ENCODE data around the gene DCDC1.

Gene DCDC1

DNA sequence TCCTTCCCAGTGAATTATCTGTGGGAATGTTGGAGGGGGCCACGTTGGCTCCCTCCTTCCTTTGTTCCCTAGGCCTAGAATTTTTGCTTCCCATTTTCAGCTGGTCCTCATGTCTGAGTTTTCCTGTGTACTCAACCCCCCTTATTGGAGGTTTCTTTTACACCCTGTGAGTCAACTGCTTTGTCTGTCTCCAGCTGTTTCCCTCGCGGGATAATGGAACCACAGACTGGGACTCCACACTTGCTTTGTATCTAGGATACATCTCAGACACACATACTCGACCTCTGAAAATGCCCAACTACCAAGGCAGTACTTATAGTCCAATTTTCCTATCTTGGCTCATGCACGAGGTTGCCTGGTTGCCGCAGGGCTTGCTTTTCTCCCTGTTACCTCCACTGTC is 430.7 kb downstream of the DCDC1 start:
- no peak for DNase-seq (ENCODE audit: low read depth in 2 of 2)
- no peak for TF ChIP-seq CTCF (IDR thresholded peaks at IDR 0.05; ENCODE audit: low read depth, low read length)
- H3K4me3 ChIP-seq (replicated peaks in 1 of 2; ENCODE audit: low read depth in 2 of 2, low read length in 2 of 2): no peak overlapping the region

GRCh38 chr11:30938171-30938570 is 431.4 kb downstream of the DCDC1 start:
- DNase-seq (ENCODE audit: low read depth in 2 of 2): no peak
- H3K4me3 ChIP-seq (replicated peaks in 1 of 2; ENCODE audit: low read depth in 2 of 2, low read length in 2 of 2): no peak overlapping the region
- no peak for TF ChIP-seq CTCF (IDR thresholded peaks at IDR 0.05; ENCODE audit: low read depth, low read length)

- DNase-seq (ENCODE audit: low read depth in 2 of 2): peak; percentile 8 to 16
- no peak overlapping the region for H3K4me3 ChIP-seq (replicated peaks in 1 of 2; ENCODE audit: low read depth in 2 of 2, low read length in 2 of 2)
- no peak for TF ChIP-seq CTCF (IDR thresholded peaks at IDR 0.05; ENCODE audit: low read depth, low read length)
These were observed 433.0 kb downstream of the DCDC1 start for GRCh38 chr11:30936491-30936890.

GRCh38 chr11:30935861-30936260 is 433.7 kb downstream of the DCDC1 start:
- H3K4me3 ChIP-seq (replicated peaks in 1 of 2; ENCODE audit: low read depth in 2 of 2, low read length in 2 of 2): no peak overlapping the region
- TF ChIP-seq CTCF (IDR thresholded peaks at IDR 0.05; ENCODE audit: low read depth, low read length): no peak
- DNase-seq (ENCODE audit: low read depth in 2 of 2): peak in 1 of 2 donors; percentile 33

GRCh38 chr11:30926130-30926529 is 443.4 kb downstream of the DCDC1 start:
- no peak for DNase-seq (ENCODE audit: low read depth in 2 of 2)
- TF ChIP-seq CTCF (IDR thresholded peaks at IDR 0.05; ENCODE audit: low read depth, low read length): no peak
- H3K4me3 ChIP-seq (replicated peaks in 1 of 2; ENCODE audit: low read depth in 2 of 2, low read length in 2 of 2): no peak overlapping the region

- H3K4me3 ChIP-seq (replicated peaks in 1 of 2; ENCODE audit: low read depth in 2 of 2, low read length in 2 of 2): no peak overlapping the region
- no peak for DNase-seq (ENCODE audit: low read depth in 2 of 2)
These were observed 447.7 kb downstream of the DCDC1 start for GRCh38 chr11:30921811-30922210.

More at GRCh38 chr11:30921811-30922210, 447.7 kb downstream of the DCDC1 start:
- TF ChIP-seq CTCF (IDR thresholded peaks at IDR 0.05; ENCODE audit: low read depth, low read length): no peak

All from cardiac fibroblast (primary cell).